SW480 (cell line): ENCODE measurements around the gene ZNF256.

Source experiments
- DNase-seq: peaks from one replicate; pipeline ENCODE4 v3.0.0-alpha.2; 2016; ENCODE audit warnings: low spot score

Gene ZNF256

GRCh38 chr19:57947419-57948134, at the start of gene ZNF256:
ZNF256 (minus strand) TSS chr19:57947706; CDS start chr19:57947474, 232 bp downstream.
- no peak for DNase-seq

GRCh38 chr19:57992841-57993240, 45.3 kb upstream of the ZNF256 start:
- no peak for DNase-seq

GRCh38 chr19:57978586-57979289, 31.2 kb upstream of the ZNF256 start:
- no peak for DNase-seq

- no peak for DNase-seq
Measured at GRCh38 chr19:57974434-57974833, 26.9 kb upstream of the ZNF256 start, which contains the start of gene C19orf18. C19orf18 (minus strand) TSS chr19:57974534; CDS start chr19:57974432, 102 bp downstream.

- DNase-seq, result no peak
Measured at GRCh38 chr19:57964761-57965160, 17.3 kb upstream of the ZNF256 start.

GRCh38 chr19:57961785-57962184, 14.3 kb upstream of the ZNF256 start:
- DNase-seq, result no peak

GRCh38 chr19:57954996-57955395, 7.5 kb upstream of the ZNF256 start:
- no peak for DNase-seq

- no peak for DNase-seq
Measured at GRCh38 chr19:57949702-57950101, 2.2 kb upstream of the ZNF256 start.

- DNase-seq, result no peak
Measured at GRCh38 chr19:57949296-57949695, 1.8 kb upstream of the ZNF256 start.

- no peak for DNase-seq
Measured at GRCh38 chr19:57947088-57947418, 453 bp downstream of the ZNF256 start.

- no peak for DNase-seq
Measured at GRCh38 chr19:57946316-57946715, 1.2 kb downstream of the ZNF256 start.

GRCh38 chr19:57941593-57941992, 5.9 kb downstream of the ZNF256 start:
- no peak for DNase-seq

- DNase-seq, result no peak
Measured at GRCh38 chr19:57935731-57936130, 11.8 kb downstream of the ZNF256 start.

GRCh38 chr19:57934820-57935665, 12.5 kb downstream of the ZNF256 start, which contains the start of gene ZNF418:
ZNF418 (minus strand) TSS chr19:57935402; CDS start chr19:57933822, 1,580 bp downstream.
- no peak for DNase-seq

- no peak for DNase-seq
Measured at GRCh38 chr19:57927587-57927986, 19.9 kb downstream of the ZNF256 start.

- peak; percentile 97 for DNase-seq
Measured at GRCh38 chr19:57916168-57916995, 31.1 kb downstream of the ZNF256 start, which contains the start of gene ZNF417. ZNF417 (minus strand) TSS chr19:57916592; CDS start chr19:57916411, 181 bp downstream.

- no peak for DNase-seq
Measured at GRCh38 chr19:57914531-57914930, 33.0 kb downstream of the ZNF256 start.

- no peak for DNase-seq
Measured at GRCh38 chr19:57907394-57907793, 40.1 kb downstream of the ZNF256 start.

- no peak for DNase-seq
Measured at GRCh38 chr19:57905258-57905657, 42.2 kb downstream of the ZNF256 start.

GRCh38 chr19:57903618-57904184, 43.8 kb downstream of the ZNF256 start:
- no peak for DNase-seq

GRCh38 chr19:57900311-57900710, 47.2 kb downstream of the ZNF256 start:
- DNase-seq, result no peak
